ENCODE results near the gene HSDL1.
A peak's percentile ranks its signal among the peaks of the same experiment; 100 is the strongest.

HSDL1 gene

DNA sequence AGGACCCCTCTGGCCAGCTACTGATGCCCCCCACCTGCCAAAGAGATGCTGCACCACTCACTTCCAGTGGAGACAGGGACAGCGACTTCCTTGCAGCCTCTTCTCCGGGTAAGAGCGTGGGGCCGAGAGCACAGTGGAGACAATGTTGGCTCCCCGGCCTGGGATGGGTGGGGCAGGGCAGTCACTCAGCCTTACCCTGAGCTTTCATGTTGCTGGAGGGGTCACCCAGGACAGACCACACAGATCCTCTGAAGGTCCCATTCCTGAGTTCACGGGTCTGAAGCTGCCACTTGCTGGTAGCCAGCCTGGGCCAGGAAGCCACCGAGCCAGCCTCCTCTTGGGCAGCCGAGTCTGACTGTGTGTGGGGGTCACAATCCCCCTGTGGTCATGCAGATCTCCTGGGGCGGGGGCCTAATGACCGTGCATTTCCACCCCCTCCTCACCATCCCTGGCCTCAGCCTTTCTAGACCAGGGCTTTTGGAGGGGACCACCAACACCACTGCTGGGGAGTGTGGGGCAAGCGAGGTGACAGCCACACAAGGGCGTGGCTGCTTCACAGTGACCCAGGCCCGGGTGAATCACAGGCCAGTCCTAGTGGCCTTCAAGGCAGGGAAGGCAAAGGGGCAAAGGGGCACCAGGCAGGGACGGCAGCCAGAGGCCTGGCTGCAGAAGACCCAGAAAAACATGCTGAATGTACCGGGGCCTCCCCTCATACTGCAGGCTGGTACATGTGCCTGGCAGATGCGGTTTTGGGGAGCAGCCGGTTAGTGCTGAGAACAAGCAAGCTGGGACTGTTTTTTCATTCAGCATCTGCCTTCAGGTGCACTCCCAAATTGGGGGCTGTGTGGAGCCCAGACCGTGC, 31.4 kb upstream of the HSDL1 start:
- no peak for DNase-seq

DNA sequence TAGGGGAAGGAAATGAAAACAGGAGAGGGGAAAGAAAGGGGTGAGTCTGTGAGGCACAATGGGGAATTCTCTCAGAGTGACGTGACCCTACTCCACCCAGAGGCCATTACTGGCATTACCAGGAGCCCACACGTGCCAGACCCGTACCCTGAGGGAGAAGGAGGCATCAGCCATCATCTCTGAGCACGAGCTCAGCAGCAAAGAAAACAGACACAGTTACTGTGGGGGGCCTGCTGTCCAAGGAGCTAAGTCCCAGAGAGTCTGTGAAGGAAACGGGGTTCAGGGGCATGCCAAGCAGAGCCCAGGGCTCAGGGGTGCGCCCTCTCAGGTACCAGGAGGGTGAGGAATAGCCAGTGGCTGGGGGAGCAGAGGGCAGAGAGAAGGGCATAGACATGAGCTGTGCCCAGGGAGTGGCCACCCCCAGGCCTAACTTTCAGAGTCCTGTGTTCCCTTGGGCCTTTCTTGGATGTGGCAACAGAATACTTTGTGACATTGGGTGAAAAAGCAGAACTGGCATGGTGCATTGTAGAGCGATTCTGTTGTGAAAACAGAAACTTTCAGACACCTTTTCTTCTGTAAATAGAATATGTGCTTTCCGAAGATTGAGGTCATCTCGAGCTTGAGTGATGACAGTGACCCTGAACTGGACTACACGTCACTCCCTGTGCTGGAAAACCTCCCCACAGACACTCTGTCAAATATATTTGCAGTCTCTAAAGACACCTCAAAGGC, 30.5 kb upstream of the HSDL1 start:
- peak in 3 of 5 experiments; percentile 31 to 48 (median 39) for DNase-seq

DNA sequence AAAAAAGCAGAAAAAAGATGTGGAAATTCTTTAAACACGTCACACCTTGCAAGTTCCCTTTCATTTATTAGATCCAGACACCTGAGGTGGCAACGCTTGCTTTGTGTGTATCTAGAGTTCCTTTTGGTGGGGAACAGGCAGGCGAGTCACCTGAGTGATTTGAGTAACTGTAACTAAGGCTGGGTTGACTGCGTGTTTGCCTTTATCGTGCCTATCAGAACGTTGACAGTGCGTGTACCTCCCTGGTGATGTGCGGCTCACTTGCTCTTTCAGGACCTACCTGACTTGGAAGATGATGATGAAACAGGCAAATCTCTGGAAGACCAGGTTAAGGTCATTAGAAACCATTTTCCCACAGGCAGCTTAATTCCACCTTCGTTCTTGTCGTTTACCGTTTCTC, 29.4 kb upstream of the HSDL1 start:
- no peak for DNase-seq

DNA sequence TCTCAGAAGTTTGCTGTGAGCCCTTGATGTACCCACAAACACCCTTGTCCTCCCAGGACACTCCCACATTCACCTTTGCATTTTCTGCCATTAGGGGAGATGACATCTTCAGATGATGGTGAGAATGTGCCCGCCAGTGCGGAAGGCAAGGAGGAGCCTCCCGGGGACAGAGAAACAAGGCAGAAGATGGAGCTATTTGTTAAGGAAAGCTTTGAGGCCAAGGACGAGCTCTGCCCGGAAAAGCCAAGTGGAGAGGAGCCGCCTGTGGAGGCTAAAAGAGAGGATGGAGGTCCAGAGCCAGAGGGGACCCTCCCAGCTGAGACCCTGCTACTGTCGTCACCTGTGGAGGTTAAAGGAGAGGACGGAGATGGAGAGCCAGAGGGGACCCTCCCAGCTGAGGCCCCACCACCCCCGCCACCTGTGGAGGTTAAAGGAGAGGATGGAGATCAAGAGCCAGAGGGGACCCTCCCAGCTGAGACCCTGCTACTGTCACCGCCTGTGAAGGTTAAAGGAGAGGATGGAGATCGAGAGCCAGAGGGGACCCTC, 24.9 kb upstream of the HSDL1 start:
- DNase-seq = no peak

DNA sequence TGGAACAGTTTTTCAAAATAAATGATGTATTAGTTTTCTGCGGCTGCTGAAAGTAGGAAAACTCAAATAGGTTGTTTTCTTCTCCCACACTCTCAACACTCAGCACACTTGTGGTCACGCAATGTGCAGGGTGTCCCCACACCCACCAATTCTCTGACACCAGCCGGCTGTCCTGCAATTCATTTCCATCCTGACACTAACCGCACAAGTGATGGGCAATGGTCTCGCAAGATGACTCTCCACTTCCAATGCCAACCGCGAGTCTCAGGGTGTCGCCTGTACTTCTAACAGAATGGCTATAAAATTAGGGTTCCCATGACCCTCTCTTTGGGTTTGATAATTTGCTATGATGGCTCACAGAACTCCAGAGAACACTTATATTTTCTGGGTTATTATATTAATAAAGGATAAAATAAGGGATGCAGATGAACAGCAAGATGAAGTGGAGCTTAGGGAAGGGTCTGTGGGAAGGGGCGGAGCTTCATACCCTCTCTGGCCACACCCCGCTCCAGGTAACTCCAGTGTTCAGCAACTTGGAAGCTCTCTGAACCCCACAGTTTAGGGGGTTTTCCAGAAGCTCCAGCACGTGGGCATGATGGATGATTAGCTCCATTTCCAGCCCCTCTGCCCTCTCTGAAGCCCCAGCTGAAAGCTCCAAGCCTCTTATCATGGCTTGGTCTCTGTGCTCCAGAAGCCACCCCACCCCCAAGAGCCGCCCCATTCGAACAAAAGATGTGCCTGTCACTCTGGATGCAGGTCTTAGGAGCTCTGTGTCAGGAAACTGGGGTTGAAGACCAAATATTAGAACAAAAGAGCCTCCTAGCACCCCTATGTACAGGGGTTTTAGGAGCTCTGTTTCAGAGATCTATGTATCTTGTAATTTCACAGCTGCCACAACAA, 22.1 kb upstream of the HSDL1 start:
- peak in 1 of 5 experiments; percentile 81 for DNase-seq

DNA sequence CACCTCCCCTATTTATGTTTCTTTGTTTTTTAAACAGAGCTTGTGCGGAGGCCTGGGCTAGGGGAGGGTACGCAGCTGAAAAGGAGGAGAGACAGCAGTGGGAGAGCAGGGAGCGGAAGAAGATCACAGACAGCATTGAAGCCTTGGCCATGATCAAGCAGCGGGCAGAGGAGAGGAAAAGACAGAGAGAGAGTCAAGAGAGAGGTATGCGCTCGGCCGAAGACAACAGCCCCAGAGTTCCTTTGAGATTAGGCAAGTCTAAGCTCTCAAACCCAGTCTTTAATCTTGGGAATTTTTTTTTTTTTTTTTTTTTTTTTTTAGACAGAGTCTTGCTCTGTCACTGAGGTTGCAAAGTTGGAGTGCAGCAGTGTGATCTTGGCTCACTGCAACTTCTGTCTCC, 20.8 kb upstream of the HSDL1 start:
- no peak for DNase-seq

DNA sequence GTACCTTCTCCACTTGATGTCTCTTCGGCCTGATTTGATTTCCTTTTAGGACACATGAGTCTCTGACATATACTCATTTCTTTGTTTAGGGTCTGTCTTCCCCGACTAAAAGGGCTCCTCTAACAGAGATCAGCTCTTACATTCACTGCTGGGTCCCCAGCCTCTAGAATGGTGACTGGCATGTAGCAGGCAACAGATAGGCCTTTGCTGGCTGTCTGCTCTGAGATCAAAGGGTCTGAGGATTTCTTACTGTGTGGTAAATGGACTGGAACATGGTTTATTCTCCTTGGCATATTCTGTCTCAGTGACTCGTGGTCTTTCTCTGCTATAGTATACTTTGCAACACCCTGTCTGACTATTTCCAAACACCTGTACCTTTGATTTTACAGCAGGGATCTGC, 16.8 kb upstream of the HSDL1 start:
- DNase-seq = no peak

DNA sequence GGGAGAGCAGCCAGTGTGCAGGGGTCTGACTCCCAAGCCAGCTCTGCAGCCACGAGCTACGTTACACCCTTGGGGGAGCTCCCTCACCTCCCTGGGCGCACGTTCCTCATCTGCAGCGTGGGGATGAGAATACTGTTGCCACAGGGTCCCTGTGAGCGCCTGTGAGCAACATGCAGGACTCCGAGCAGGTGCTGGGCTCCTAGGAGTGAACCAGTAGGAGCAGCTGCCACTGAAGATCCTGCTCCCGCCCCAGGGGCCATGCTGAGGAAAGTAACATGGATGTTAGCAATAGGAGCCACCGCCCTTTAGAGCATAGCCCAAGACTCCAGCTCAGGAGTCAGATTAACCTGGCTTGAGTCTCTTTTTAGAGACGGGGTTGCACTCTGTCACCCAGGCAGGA, 16.1 kb upstream of the HSDL1 start:
- no peak for DNase-seq

DNA sequence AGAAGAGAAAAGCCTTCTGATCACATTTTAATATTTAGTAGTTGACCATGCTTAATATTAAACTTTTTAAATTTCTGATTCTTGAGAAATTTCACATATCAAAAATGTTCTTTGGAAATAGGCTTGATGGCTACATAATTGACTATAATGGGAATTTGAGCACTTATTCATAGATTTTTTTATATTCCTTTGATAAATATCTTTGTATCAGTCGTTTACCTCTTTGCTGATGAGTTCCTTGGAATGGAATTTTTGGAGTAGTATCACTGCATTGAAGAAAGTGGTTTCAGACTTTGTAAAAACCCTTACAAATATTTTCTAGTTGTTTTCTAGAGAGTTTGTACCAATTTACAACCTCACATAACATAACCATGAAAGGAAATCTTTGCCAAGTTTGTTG, 14.8 kb upstream of the HSDL1 start:
- DNase-seq = no peak

DNA sequence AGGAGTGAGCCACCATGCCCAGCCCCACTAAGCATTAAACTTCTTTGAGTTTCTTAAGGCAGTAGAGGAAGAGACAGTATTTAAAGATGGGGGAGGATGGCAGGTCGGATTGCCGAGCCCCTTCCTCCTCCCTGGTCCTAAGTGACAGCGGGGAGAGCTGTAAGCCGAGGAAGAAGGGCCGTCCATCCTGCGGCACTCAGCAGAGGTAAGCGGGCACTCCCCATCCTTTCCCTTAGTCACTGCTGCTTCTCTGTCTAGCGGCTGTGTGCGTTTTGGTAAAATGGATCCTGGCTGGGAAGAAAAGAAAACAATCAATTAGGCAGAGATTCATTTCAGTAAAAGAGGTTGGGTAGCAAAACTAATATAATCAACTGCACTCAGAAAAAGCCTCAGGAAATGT, 14.0 kb upstream of the HSDL1 start:
- DNase-seq = no peak

DNA sequence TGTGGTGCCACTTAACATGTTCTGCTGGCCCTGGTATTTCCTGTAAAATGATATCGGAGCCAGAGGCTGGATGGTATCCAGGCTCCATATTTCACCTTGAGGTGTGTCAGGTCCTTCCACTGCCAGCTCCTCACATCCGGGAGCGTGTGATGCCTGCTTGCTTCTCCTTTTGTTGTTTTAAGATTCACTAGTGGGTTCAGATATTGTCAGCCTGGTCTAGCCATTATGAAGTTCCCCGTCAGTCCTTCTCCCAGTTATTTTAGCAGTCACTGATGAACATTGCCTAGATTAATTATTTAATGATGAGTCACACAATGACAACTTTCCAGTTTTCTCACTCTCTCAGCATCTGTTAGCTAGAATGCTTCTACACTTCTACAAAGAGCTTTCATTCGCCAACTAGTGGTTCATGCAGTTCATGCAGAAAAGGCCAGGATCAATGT, 11.4 kb upstream of the HSDL1 start:
- no peak for DNase-seq

DNA sequence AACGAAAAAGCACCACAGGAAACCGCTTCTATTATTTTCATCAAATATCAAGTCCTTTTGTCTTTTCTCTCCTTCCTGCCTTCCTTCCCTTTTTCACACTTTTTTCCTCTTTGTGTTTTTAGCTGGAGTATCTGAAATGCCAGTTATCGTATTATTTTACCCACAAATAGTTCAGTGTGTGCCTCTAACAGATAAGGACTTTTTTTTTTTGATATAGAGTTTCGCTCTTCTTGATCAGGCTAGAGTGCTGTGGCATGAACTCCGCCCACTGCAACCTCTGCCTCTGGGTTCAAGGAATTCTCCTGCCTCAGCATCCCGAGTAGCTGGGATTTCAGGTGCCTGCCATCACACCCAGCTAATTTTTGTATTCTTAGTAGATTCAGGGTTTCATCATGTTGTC, 10.8 kb upstream of the HSDL1 start:
- DNase-seq = no peak

DNA sequence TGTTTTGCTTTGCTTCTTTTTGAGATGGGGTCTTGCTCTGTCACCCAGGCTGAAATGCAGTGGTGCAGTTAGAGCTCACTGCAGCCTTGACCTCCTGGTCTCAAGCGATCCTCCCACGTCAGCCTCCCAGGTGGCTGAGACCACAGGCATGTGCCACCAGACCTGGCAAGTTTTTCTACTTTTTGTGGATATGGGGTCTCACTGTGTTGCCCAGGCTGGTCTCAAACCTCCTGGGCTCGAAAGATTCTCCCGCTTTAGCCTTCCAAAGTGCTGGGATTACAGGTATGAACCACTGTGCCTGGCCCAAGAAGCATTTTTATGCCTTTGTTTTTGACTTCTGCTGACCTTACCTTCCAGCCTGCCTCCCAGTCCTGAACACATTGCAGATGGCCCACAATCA, 10.2 kb upstream of the HSDL1 start:
- no peak for DNase-seq

DNA sequence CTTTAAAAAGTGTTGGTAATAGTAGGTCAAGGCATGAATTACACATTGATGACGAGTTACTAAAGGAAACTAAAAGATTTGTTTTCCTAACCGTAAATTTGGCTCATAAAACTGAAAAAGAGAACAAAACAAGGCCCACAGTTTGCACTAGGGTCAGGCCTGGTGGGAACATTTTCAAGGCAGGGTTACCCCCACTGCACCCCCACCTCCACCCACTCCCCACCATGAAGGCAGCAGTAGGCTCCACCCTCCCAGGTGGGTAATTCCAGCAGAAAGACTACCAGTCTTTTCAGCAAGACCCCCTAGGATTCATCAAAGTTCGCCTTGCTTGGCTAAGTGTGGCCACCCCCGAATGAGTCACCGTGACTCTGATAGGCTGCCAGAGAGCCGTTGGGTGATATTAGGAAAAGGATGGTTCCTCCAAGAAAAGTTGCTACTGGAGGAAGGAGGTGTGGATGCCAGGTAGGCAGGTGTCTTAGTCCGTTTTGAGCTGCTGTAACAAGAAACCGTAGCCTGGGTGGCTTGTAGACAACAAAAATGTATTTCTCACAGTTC, 8.8 kb upstream of the HSDL1 start:
- no peak for DNase-seq

DNA sequence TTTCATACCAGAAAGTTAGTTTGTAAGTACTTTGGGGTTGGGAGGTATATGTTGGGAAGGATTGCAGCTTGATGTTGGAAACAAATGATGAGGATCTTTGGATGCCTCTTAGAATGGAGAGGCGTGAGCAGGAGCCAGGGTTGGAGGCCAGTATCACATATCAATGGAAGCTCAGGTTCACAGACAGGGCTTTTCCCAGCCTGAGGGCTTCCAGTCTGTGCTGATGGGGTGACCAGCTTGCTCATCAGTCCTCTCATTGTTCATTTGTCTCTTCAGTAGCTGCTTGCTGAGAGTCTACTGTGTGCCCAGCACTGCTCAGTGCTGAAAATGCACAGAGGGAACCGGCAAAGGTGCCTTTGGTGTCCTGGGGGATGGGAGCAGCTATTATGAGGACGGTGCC, 5.9 kb upstream of the HSDL1 start:
- DNase-seq = no peak

DNA sequence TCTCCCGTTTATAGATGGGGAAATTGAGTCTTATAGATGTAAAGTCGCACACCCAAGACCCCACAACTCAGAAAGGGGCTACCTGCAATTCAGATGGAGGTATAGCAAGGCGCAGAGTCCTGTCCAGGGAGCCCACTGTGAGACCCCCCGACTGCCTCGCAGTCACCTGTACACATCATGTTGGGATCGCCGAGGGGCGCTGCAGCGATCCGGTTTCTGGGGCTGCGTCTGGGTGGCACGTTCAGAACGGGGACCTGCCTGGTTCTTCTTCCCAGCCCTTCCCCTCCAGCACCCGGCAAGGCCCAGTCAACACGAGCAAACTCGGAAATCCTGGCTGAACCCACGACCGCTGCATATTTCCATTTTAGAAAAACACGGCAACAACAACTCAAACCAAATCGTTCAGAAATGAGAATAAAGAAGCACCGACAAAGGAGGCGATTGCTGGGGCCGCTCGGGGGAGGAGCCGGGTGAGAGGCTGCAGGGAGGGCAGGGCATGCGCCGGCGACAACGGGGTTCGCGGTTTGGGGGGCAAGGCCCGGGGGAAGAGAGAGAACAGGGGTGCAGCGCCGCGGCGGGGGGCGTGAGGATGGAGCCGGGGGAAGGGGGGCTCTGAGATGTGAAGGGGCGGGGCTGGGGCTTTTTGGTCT, 643 bp downstream of the HSDL1 start:
- DNase-seq = peak; percentile 16 to 52 (median 28)

DNA sequence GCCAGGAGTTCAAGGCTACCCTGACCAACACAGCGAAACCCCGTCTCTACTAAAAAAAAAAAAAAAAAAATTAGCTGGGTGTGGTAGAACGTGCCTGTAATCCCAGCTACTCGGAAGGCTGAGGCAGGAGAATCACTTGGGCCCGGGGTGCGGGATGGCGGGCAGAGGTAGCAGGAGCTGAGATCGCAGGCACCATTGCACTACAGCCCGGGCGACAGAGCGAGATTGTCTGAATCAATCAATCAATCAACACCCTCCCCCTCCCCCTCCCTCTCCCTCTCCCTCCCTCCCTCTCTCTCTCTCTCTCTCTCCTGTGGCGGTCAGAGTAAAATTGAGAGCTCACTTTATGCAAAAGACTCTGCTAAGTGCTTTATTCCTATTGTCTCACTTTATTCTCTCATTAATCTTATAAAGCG, 1.2 kb downstream of the HSDL1 start:
- peak in 1 of 5 experiments; percentile 52 for DNase-seq

DNA sequence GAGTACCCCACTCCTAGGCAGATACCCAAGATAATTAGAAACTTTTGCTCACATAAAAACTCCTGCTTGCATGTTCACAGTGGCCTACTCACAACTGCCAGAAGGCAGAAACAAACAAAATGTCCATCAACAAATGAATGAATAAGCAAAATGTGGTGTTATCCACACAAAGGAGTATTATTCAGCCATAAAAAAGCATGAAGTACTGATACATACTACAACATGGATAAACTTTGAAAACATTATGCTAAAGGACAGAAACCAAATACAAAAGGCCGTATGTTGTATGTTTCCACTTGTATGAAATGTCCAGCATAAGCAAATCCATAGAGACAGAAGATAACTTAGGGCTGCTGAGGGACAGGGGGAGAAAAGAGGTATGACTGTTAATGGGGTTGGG, 1.9 kb downstream of the HSDL1 start:
- DNase-seq = no peak

DNA sequence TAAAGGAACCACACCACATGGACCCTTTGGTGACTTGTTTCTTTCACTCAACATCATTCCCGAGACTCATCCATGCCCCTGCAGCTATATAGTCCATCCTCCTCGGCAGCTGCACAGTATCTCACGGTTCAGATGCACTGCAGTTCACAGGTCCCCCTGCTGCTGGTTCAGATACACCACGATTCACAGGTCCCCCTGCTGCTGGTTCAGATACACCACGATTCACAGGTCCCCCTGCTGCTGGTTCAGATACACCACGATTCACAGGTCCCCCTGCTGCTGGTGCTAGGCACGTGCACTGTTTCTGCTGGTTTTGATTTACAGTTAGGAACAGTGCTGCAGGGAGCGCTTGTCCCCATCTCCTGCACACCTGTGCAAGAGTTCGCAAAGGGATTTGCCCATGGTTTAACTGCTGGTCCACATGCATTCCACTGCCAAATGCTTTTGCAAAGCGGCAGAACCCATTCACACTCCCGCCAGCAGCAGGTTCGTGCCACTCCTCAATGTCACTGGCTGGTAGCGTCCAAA, 3.8 kb downstream of the HSDL1 start:
- DNase-seq = peak in 1 of 5 experiments; percentile 37

DNA sequence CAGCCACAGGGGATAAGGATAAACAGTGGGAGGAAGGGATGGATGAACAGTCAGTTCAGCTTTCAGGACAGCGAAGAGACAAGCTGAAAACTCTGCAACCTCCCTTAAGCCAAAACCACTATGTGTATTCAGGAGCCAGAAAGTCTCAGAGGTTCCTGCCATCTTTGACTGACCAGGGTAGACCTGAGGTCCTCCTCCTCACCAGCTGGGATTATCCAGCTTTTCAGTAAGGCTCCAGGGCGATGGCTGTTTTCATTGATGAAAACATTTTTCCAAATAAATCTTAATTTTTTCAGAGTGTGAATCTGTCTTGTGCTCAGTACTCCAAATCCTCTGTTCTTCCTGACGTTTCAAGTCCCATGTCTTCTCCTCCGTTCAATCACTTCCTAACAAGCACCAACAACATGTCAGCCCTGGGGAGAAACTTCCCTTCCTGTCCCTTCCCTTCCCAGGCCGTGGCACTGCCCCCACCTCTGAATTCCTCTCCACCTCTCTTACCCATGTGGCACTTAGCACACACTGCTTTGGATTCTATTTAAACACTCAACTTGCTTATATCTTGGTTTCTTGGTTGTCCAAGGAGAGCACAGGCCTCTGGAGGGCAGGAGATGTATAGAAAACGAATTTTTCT, 5.2 kb downstream of the HSDL1 start:
- DNase-seq = no peak
